OCI-LY1 (cell line): ENCODE results near the gene GOLM1.

Experiments
- H2AFZ ChIP-seq: fragments of 200-600 bp; sonication (generic), shearing (Covaris generic); 2 replicates; pipeline ENCODE4 v1.6.0; 2014; ENCODE audit warnings: antibody characterized with exemption, mild to moderate bottlenecking, low read length
- H3F3A ChIP-seq: fragments of 200-600 bp; sonication (generic), shearing (Covaris generic); 2 replicates; pipeline ENCODE4 v1.6.0; 2014; ENCODE audit warnings: mild to moderate bottlenecking, antibody characterized with exemption, low read length, moderate library complexity; ENCODE audit not compliant: insufficient read depth
- H3K27ac ChIP-seq: fragments of 200-600 bp; sonication (generic); 2 replicates; pipeline ENCODE4 v1.5.1; 2014; ENCODE audit warnings: low read length, mixed run types, mild to moderate bottlenecking, low read depth; ENCODE audit not compliant: poor library complexity, severe bottlenecking
- H3K27me3 ChIP-seq: fragments of 200-600 bp; sonication (generic); 2 replicates; pipeline ENCODE4 v1.6.0; 2014; ENCODE audit warnings: antibody characterized with exemption, mild to moderate bottlenecking, low read length, moderate library complexity; ENCODE audit not compliant: insufficient read depth
- H3K36me3 ChIP-seq: fragments of 200-600 bp; sonication (generic); 2 replicates; pipeline ENCODE4 v1.6.1; 2014; ENCODE audit warnings: mild to moderate bottlenecking, antibody characterized with exemption, low read length, moderate library complexity, mixed read lengths; ENCODE audit not compliant: insufficient read depth
- H3K4me1 ChIP-seq: fragments of 200-600 bp; sonication (generic); 2 replicates; pipeline ENCODE4 v1.5.1; 2014; ENCODE audit warnings: mild to moderate bottlenecking, low read length, moderate library complexity; ENCODE audit not compliant: insufficient read depth, severe bottlenecking
- H3K4me2 ChIP-seq: fragments of 200-600 bp; sonication (generic), shearing (Covaris generic); 2 replicates; pipeline ENCODE4 v1.6.1; 2014; ENCODE audit warnings: low read length
- H3K4me3 ChIP-seq: fragments of 200-600 bp; sonication (generic); 2 replicates; pipeline ENCODE4 v1.5.1; 2014; ENCODE audit warnings: low read length, low read depth, mild to moderate bottlenecking, mixed read lengths; ENCODE audit not compliant: poor library complexity, severe bottlenecking
- H3K79me2 ChIP-seq: fragments of 200-600 bp; shearing (Covaris generic); 2 replicates; pipeline ENCODE4 v1.6.1; 2016; ENCODE audit warnings: mixed run types, low read length, mixed read lengths; ENCODE audit not compliant: insufficient read depth
- H3K9ac ChIP-seq: fragments of 200-600 bp; sonication (generic), shearing (Covaris generic); 2 replicates; pipeline ENCODE4 v1.6.1; 2014; ENCODE audit warnings: mild to moderate bottlenecking, low read length, mixed read lengths
- H3K9me2 ChIP-seq: fragments of 200-600 bp; sonication (generic), shearing (Covaris generic); 2 replicates; pipeline ENCODE4 v1.6.1; 2014; ENCODE audit warnings: low read depth, mild to moderate bottlenecking, low read length, mixed read lengths
- H3K9me3 ChIP-seq: fragments of 200-600 bp; shearing (Covaris generic); 2 replicates; pipeline ENCODE4 v1.6.1; 2014; ENCODE audit warnings: low read length, mixed read lengths
- H4K20me1 ChIP-seq: fragments of 200-600 bp; sonication (generic), shearing (Covaris generic); 2 replicates; pipeline ENCODE4 v1.6.0; 2016; ENCODE audit warnings: mild to moderate bottlenecking, low read length; ENCODE audit not compliant: insufficient read depth
- EZH2 ChIP-seq: fragments of 200-600 bp; sonication (generic), shearing (Covaris generic); IDR thresholded peaks from 2 replicates; pipeline ENCODE4 v1.8.0; 2017; ENCODE audit warnings: borderline replicate concordance, mixed run types, mild to moderate bottlenecking, antibody characterized with exemption, low read length, moderate library complexity, mixed read lengths
- TF ChIP-seq, protein P1 (sequence below): fragments of 200-600 bp; sonication (generic), shearing (Covaris generic); IDR thresholded peaks from 2 replicates; pipeline ENCODE4 v1.5.1; 2017; ENCODE audit warnings: mild to moderate bottlenecking, antibody characterized with exemption, low read length, moderate library complexity, mixed read lengths

The GOLM1 gene

DNA sequence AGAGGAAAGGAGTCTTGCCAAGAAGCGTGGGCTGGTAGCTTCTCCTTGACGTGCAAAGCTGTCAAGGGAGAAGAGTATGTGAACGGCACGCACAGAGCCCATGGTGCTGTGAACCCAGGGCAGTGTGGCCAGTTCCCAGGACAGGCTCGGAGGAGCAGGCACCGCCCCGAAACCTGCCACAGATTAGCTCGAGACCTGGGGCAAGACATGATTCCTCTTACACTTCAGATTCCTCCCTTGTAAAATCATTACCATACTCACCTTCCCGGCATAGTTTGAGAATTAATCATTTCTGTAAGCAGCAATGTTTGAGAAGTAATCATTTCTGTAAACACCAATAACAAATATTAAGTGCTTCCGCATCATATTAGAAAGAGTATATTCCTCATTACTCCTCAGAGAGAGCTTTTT, 19.9 kb downstream of the GOLM1 start:
- Histone ChIP-seq H3K4me1 (no peaks in the 10 kb centered on the region), H3K4me2 (no peak overlapping the region), H3K9me2 (no peaks in the 10 kb centered on the region), H3K79me2 (no peaks in the 10 kb centered on the region), H3K27me3 (no peaks in the 10 kb centered on the region), H3K9me3 (no peaks in the 10 kb centered on the region), H3K27ac (no peak overlapping the region), H3K4me3 (no peak overlapping the region), H3K9ac (no peak overlapping the region), H3K36me3 (no peaks in the 10 kb centered on the region), H2AFZ (no peak overlapping the region), H3F3A (no peaks in the 10 kb centered on the region), H4K20me1 (no peaks in the 10 kb centered on the region)
- TF ChIP-seq EZH2: no peak
- TF ChIP-seq, protein P1, sequence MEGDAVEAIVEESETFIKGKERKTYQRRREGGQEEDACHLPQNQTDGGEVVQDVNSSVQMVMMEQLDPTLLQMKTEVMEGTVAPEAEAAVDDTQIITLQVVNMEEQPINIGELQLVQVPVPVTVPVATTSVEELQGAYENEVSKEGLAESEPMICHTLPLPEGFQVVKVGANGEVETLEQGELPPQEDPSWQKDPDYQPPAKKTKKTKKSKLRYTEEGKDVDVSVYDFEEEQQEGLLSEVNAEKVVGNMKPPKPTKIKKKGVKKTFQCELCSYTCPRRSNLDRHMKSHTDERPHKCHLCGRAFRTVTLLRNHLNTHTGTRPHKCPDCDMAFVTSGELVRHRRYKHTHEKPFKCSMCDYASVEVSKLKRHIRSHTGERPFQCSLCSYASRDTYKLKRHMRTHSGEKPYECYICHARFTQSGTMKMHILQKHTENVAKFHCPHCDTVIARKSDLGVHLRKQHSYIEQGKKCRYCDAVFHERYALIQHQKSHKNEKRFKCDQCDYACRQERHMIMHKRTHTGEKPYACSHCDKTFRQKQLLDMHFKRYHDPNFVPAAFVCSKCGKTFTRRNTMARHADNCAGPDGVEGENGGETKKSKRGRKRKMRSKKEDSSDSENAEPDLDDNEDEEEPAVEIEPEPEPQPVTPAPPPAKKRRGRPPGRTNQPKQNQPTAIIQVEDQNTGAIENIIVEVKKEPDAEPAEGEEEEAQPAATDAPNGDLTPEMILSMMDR: no peak

DNA sequence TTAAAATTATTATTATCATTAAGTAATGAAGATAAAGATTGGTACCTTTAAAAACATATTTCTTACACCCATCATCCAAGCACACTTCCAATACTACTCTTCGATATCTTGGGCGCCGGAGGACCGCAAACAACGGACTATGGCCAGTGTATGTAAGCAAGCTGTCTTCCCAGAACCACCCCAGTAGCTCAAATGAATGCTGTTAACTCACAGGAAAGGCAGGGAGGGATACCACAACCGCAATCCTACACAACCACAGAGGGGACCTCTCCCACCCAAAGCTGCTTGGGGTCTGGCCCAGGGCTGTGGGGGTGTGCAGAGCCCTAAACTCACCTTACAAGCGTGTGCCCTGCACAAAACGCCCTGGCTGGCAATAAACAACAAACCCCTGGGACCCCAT, 20.6 kb downstream of the GOLM1 start:
- H3K4me1 ChIP-seq: no peaks in the 10 kb centered on the region
- H3K27me3 ChIP-seq: no peaks in the 10 kb centered on the region; the same call in 1 of the 2 replicates
- no peaks in the 10 kb centered on the region for H4K20me1 ChIP-seq
- H3K36me3 ChIP-seq: no peaks in the 10 kb centered on the region
- no peaks in the 10 kb centered on the region for H3F3A ChIP-seq
- H3K4me3 ChIP-seq: no peak overlapping the region
- no peak overlapping the region for H3K27ac ChIP-seq
- no peak overlapping the region for H3K9ac ChIP-seq
- H2AFZ ChIP-seq: no peak overlapping the region
- no peak for TF ChIP-seq EZH2
- TF ChIP-seq, protein P1: no peak
- no peaks in the 10 kb centered on the region for H3K79me2 ChIP-seq
- H3K9me2 ChIP-seq: no peaks in the 10 kb centered on the region
- no peaks in the 10 kb centered on the region for H3K9me3 ChIP-seq
- no peak overlapping the region for H3K4me2 ChIP-seq

DNA sequence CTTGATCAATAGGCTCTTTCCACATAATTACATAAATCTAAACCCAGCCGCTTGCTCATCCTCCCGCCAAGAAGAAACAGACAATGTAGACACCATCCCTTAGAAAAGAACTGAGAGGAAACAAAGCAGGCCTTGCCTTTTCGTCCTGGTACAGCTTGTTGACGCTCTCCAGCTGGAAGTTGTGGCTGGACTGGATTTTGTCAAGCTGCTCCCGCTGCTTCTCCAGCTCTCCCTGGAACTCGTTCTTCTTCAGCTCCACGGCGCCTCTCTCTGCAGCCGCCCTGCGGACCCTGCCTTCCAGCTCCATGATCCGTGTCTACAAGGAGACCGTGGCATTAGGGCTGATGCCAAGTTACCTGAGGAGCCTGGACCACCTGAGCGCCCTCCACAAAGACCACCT, 22.1 kb downstream of the GOLM1 start:
- Histone ChIP-seq H4K20me1 (no peaks in the 10 kb centered on the region), H3F3A (no peaks in the 10 kb centered on the region), H3K27me3 (no peaks in the 10 kb centered on the region; the same call in 1 of the 2 replicates), H3K4me3 (no peak overlapping the region), H3K4me1 (no peaks in the 10 kb centered on the region), H3K4me2 (no peak overlapping the region), H3K9me2 (no peaks in the 10 kb centered on the region), H3K79me2 (no peaks in the 10 kb centered on the region), H3K9me3 (no peaks in the 10 kb centered on the region), H3K9ac (no peak overlapping the region), H3K36me3 (no peaks in the 10 kb centered on the region), H3K27ac (no peak overlapping the region), H2AFZ (no peak overlapping the region)
- no peak for TF ChIP-seq EZH2
- TF ChIP-seq, protein P1: no peak
